Pancreas (tissue), 10 donors: ENCODE data around the gene EP400. TPM values are rescaled to one million over a fixed set of nuclear protein-coding genes. Genes with fewer than 3 reads are reported as not detected.
A peak's percentile ranks its signal among the peaks of the same experiment; 100 is the strongest.
"Not testable (repeated sequence)": the region's sequence is repeated elsewhere in the genome, so short reads cannot be mapped to it uniquely, and the experiment has no call there.

ENCODE experiments used
- ATAC-seq, 4 donors: fragments of 200-7000 bp; cut with Tn5 transposase; one replicate each; pipeline versions ENCODE4 v1.8.0 to v1.9.1; 2020; ENCODE audit warnings: mild to moderate bottlenecking in 4 of 4, moderate library complexity in 4 of 4
- DNase-seq, 6 donors: peaks; one replicate each; pipeline ENCODE4 v3.0.0-alpha.2; 2020
- FAIRE-seq: peaks from 2 replicates; lab custom pipeline; 2012; peaks lifted over from hg19 to GRCh38; lab: Jason Lieb, UNC
- H3K27ac ChIP-seq, 4 donors: fragments of 200-600 bp; sonication (generic); 1 replicate in 3 of 4; 2 replicates in 1 of 4; pipeline versions ENCODE4 v1.5.0 to v1.8.0; 2020
- H3K27me3 ChIP-seq, 4 donors: fragments of 200-600 bp; one replicate each; pipeline ENCODE4 v1.8.0; 2021
- H3K36me3 ChIP-seq, 3 donors: fragments of 200-600 bp; sonication (generic) in 1 of 3; one replicate each; pipeline versions ENCODE4 v1.5.0 to v1.8.0; 2020 to 2021
- H3K4me1 ChIP-seq, 3 donors: fragments of 200-600 bp; one replicate each; pipeline ENCODE4 v1.8.0; 2021
- H3K4me3 ChIP-seq, 4 donors: fragments of 200-600 bp; sonication (generic) in 2 of 4; one replicate each; pipeline versions ENCODE4 v1.5.0 to v1.8.0; 2020 to 2021
- H3K9me3 ChIP-seq, 4 donors: fragments of 200-600 bp; one replicate each; pipeline ENCODE4 v1.8.0; 2021
- CTCF ChIP-seq, 4 donors: fragments of 200-600 bp; sonication (generic) in 3 of 4; IDR thresholded peaks; one replicate each; pipeline versions ENCODE4 v1.5.0 to v1.8.0; 2021; ENCODE audit warnings: antibody characterized with exemption in 4 of 4
- WGBS, 2 donors: extraction: QIAGEN DNeasy Blood & Tissue Kit; methylation state at CpG; one replicate each; pipeline ENCODE4 v1.1.7; 2013; 5-methylcytosine and 5-hydroxymethylcytosine counted together
- intact Hi-C, 3 donors: fragments of 100-400 bp; cut with DNase I; formaldehyde crosslinking; loops; one replicate each; pipeline versions ENCODE4 v1.11.1 to v1.14.2; 2022
- polyA plus RNA-seq, 2 donors: library from polyadenylated mRNA; stranded (reverse); fragments of 200-250 nt; gene quantifications; one replicate each; pipeline ENCODE4 v1.2.3, GENCODE V29; 2013
- total RNA-seq, 6 donors: library from RNA; stranded (reverse); fragmentation: NEBNext Ultra II Directional in 4 of 6; extraction: Animal tissue kit (Norgen Biotek cat#: 25700) in 4 of 6; gene quantifications; one replicate each; pipeline versions ENCODE4 v1.2.1 to v1.2.4, GENCODE V29; 2021 to 2023
- donor health status: healthy with polysubstance abuse.
- donor health status: DM: no; HTN: no; CAD: no; lungs with moderate emphysema.
- donor health status: DM: no; HTN: no; CAD: no.
- donor health status: control.
- donor health status: control.
- donor health status: Bipolar disorder and iron deficiency.
- donor health status: DM: yes; HTN: yes; CAD: no.
- donor health status: DM: no; HTN: no; CAD: no.
- donor health status: DM: no; HTN: no; CAD: no.
- donor health status: DM: yes; HTN: yes; CAD: no.

EP400 gene
- total and polyA plus RNA-seq, 8 donors = 15.9 to 24.3 (median 16.7) TPM

- TF ChIP-seq CTCF (IDR thresholded peaks at IDR 0.05) = no peak
- no peak for DNase-seq
- intact Hi-C loops = loop anchor here in 1 of 3 donors (5.0 kb wide), 1 partner anchor 670 kb away; no protein-coding TSS in a partner anchor
- no peaks in the 10 kb centered on the region for H3K27me3 ChIP-seq
- peaks cover 0 to 40% (median 10%) of the 10 kb centered on the region in 3 donors for H3K36me3 ChIP-seq
- no peaks in the 10 kb centered on the region for H3K9me3 ChIP-seq
- FAIRE-seq = no peak
- no peak for ATAC-seq
- H3K4me1 ChIP-seq = no peaks in the 10 kb centered on the region
- no peak overlapping the region for H3K4me3 ChIP-seq
- WGBS, 2 donors = 88 to 93% methylated on average over 29 of the region's 29 CpGs
- H3K27ac ChIP-seq = no peak overlapping the region
These were observed 127.8 kb downstream of the EP400 start for GRCh38 chr12:132077322-132078100.

GRCh38 chr12:132078190-132078589 lies 128.4 kb downstream of the EP400 start:
- Histone ChIP-seq H3K4me3 (no peak overlapping the region), H3K27me3 (no peaks in the 10 kb centered on the region), H3K9me3 (no peaks in the 10 kb centered on the region), H3K36me3 (peaks cover 0 to 40% (median 10%) of the 10 kb centered on the region in 3 donors), H3K27ac (no peak overlapping the region), H3K4me1 (no peaks in the 10 kb centered on the region)
- ATAC-seq (peak in 1 of 4 donors; percentile 9), FAIRE-seq (no peak), DNase-seq (no peak)
- TF ChIP-seq CTCF (IDR thresholded peaks at IDR 0.05) = no peak
- intact Hi-C loops = loop anchor here in 1 of 3 donors (5.0 kb wide), 1 partner anchor 669 kb away; no protein-coding TSS in a partner anchor
- WGBS, 2 donors = 82% methylated on average over 6 of the region's 6 CpGs

GRCh38 chr12:132079200-132079599 lies 129.5 kb downstream of the EP400 start:
- intact Hi-C loops = loop anchor here in 1 of 3 donors (5.0 kb wide), 1 partner anchor 668 kb away; no protein-coding TSS in a partner anchor

GRCh38 chr12:132079695-132080094 lies 130.0 kb downstream of the EP400 start:
- FAIRE-seq = no peak
- intact Hi-C loops = loop anchor here in 1 of 3 donors (5.0 kb wide), 1 partner anchor 668 kb away; no protein-coding TSS in a partner anchor

More at GRCh38 chr12:132079200-132079599, 129.5 kb downstream of the EP400 start:
- DNase-seq (no peak), FAIRE-seq (no peak), ATAC-seq (no peak)
- Histone ChIP-seq H3K4me3 (no peak overlapping the region), H3K9me3 (no peaks in the 10 kb centered on the region), H3K36me3 (peaks cover 0 to 40% (median 10%) of the 10 kb centered on the region in 3 donors), H3K27me3 (no peaks in the 10 kb centered on the region), H3K4me1 (peaks cover 4% of the 10 kb centered on the region in 3 donors), H3K27ac (no peak overlapping the region)
- TF ChIP-seq CTCF (IDR thresholded peaks at IDR 0.05) = no peak
- 94 to 95% methylated on average over 8 of the region's 8 CpGs for WGBS, 2 donors

GRCh38 chr12:132080515-132080914 lies 130.8 kb downstream of the EP400 start:
- WGBS, 2 donors = 90 to 92% methylated on average over 7 of the region's 7 CpGs
- intact Hi-C loops, FAIRE-seq: not testable (repeated sequence)

More at GRCh38 chr12:132079695-132080094, 130.0 kb downstream of the EP400 start:
- TF ChIP-seq CTCF (IDR thresholded peaks at IDR 0.05) = no peak
- H3K4me1 ChIP-seq = peaks cover 4% of the 10 kb centered on the region in 3 donors
- peaks cover 0 to 40% (median 10%) of the 10 kb centered on the region in 3 donors for H3K36me3 ChIP-seq
- ATAC-seq (no peak), DNase-seq (no peak)
- no peaks in the 10 kb centered on the region for H3K27me3 ChIP-seq
- H3K9me3 ChIP-seq = no peaks in the 10 kb centered on the region
- no peak overlapping the region for H3K4me3 ChIP-seq
- 87 to 89% methylated on average over 12 of the region's 12 CpGs for WGBS, 2 donors
- H3K27ac ChIP-seq = no peak overlapping the region

More at GRCh38 chr12:132080515-132080914, 130.8 kb downstream of the EP400 start:
- not testable (repeated sequence) for ATAC-seq, DNase-seq, H3K4me3 ChIP-seq, H3K9me3 ChIP-seq, H3K4me1 ChIP-seq, H3K27me3 ChIP-seq, H3K27ac ChIP-seq
- H3K36me3 ChIP-seq = peaks cover 0 to 32% (median 10%) of the 10 kb centered on the region in 3 donors
